ENCODE measurements around the gene BEX2. TPM values are rescaled to one million over a fixed set of nuclear protein-coding genes. Genes with fewer than 3 reads are reported as not detected.
A peak's percentile ranks its signal among the peaks of the same experiment; 100 is the strongest.
"Not testable (repeated sequence)": the region's sequence is repeated elsewhere in the genome, so short reads cannot be mapped to it uniquely, and the experiment has no call there.

Gene BEX2
- total RNA-seq, 2 experiments from 2014 or later, result 16.0 to 18.9 TPM

DNA sequence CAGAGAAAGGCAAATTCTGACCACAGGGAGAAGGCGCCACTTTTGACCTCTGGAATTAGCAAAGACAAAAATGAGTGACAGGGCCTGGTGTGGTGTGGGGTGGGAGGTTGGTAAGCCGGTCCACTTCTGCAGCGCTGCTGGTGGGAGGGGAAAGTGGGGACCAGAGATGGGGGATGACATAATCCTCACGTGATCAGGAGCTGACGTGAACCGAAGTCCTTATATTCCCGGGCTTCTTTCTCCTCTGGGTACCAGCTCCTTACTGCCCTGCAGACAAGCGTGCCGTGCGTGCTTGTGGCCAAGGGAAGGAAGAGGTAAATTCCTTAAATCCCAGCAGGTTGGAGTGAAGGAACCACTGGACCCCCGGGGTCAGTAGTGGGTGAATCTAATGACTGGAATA is 19.2 kb upstream of the BEX2 start, which contains the start of gene TCEAL7:
TSS of gene TCEAL7 (plus strand) at position 249 of the 400 bp plus-strand sequence. CDS start 1,165 bp downstream, outside the sequence.
- peaks cover 16% of the 10 kb centered on the region for H3K27me3 Mint-ChIP-seq (ENCODE audit: low read depth)
- no peak within 1 kb of the TSS for H3K27ac Mint-ChIP-seq
- no peak for DNase-seq
- H3K9me3 Mint-ChIP-seq, result no peaks in the 10 kb centered on the region
- CTCF ChIA-PET, result no interaction called here
- peaks cover 4% of the 10 kb centered on the region for H3K4me1 Mint-ChIP-seq (ENCODE audit: low read depth)
- intact Hi-C loops (cut with micrococcal nuclease), result no loop called here
- no peaks in the 10 kb centered on the region for H3K36me3 Mint-ChIP-seq (ENCODE audit: low read depth)
- no peak within 1 kb of the TSS for H3K4me3 Mint-ChIP-seq

DNA sequence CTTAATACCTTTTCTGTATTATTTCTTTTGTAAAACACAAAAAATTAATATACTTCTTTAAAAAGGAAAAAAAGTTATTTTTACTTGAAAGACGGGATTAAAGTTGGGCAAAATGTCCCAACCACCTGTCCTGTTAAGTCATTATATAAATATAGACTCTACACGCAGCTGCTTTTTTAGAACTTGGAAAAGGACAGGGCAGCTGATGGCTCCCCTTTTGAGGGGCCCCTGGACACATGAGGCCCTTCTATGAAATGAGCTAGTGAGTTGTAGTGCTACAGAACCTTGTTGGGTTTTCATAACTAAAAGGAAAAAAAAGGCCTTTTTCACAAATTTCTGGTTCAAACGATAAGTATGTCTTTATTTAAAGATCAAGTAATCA is 600 bp upstream of the BEX2 start:
- H3K36me3 Mint-ChIP-seq (ENCODE audit: low read depth), result no peaks in the 10 kb centered on the region
- DNase-seq, result no peak
- no peak overlapping the region for H3K4me3 Mint-ChIP-seq
- H3K27ac Mint-ChIP-seq, result no peak overlapping the region
- intact Hi-C loops (cut with micrococcal nuclease), result loop anchor here (1.0 to 2.0 kb wide), 3 partner anchors 56 to 97 kb away; partner anchors contain the start of genes BEX3, BEX4 and TCEAL8
- H3K9me3 Mint-ChIP-seq, result no peaks in the 10 kb centered on the region
- H3K27me3 Mint-ChIP-seq (ENCODE audit: low read depth), result no peaks in the 10 kb centered on the region
- peaks cover 7% of the 10 kb centered on the region for H3K4me1 Mint-ChIP-seq (ENCODE audit: low read depth)
- CTCF ChIA-PET, result no interaction called here

DNA sequence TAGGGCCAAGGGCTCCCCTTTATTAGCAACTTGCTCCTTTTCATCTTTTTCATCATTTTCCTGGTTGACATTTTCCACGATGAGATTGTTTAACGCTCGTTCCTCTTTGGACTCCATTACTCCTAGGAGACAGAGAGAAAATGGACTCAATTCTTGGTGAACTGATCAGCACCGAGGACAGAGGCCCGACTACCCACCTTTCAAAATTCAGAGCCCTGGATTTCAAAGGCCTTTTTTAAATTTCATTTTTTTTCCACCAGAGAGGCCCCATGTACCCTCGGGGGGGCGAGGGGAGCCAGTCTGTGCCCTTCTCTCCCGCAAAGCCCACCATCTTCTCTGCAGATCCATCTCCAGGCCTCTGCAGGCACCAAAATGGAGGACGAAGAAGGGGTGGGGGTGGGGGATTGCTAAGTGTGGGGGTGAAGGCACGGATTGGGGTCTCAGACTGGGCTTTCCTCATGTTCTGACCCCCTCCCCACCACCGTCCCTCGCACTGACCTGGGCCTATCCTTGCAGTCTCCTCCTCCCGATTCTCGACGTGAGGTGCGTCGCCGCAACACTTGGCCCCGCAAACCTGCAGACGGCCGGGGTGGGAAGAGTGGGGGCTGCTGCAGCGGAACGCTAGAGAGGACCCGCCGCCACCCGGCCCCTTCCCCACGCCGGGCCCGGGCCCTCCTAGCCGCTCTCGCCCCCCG is 783 bp downstream of the BEX2 start:
- Mint-ChIP-seq H3K4me1 (ENCODE audit: low read depth) (peaks cover 11% of the 10 kb centered on the region), H3K9me3 (peaks cover 2% of the 10 kb centered on the region), H3K27me3 (ENCODE audit: low read depth) (no peaks in the 10 kb centered on the region), H3K36me3 (ENCODE audit: low read depth) (no peaks in the 10 kb centered on the region), H3K4me3 (peak overlapping the region; percentile 70), H3K27ac (no peak overlapping the region)
- DNase-seq, result no peak
- intact Hi-C loops (cut with micrococcal nuclease), result loop anchor here (2.0 to 10.0 kb wide), 3 partner anchors 67 to 375 kb away; partner anchors contain the start of genes BEX3, BEX4 and MORF4L2
- CTCF ChIA-PET, result no interaction called here

DNA sequence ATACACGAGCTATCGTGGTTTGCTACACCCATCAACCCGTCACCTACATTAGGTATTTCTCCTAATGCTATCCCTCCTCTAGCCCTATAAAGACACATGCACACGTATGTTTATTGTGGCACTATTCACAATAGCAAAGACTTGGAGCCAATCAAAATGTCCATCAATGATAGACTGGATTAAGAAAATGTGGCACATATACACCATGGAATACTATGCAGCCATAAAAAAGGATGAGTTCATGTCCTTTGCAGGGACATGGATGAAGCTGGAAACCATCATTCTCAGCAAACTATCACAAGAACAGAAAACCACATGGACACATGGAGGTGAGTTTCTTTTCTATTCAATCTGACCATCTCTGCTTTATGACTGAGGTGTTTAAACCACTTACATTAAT is 5.1 kb downstream of the BEX2 start:
- H3K27ac Mint-ChIP-seq; CTCF ChIA-PET; H3K27me3 Mint-ChIP-seq (ENCODE audit: low read depth); H3K36me3 Mint-ChIP-seq (ENCODE audit: low read depth); H3K4me3 Mint-ChIP-seq; H3K9me3 Mint-ChIP-seq; DNase-seq: not testable (repeated sequence)
- H3K4me1 Mint-ChIP-seq (ENCODE audit: low read depth), result peaks cover 18% of the 10 kb centered on the region
- intact Hi-C loops (cut with micrococcal nuclease), result loop anchor here (10.0 kb wide), 1 partner anchor 379 kb away; the partner anchor contains the start of gene MORF4L2

DNA sequence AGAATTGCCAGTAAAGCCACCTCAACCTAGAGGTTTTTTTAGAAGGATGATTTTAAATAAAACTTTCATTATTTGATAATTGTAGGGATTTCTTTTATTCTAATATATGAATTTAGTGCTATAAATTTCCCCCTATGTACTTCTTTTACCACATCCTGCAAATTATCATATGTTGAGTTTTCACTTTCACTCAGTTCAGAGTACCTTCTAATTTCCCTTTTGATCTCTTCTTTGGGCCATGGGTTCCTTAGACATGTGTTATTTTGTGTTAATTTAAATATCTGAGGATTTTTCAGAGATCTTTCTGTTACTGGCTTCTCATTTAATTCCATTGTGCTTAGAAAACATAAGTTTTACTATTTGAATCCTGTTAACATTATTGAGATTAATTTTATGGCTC is 6.1 kb downstream of the BEX2 start:
- CTCF ChIA-PET, result no interaction called here
- Mint-ChIP-seq H3K27me3 (ENCODE audit: low read depth) (no peaks in the 10 kb centered on the region), H3K36me3 (ENCODE audit: low read depth) (no peaks in the 10 kb centered on the region), H3K4me1 (ENCODE audit: low read depth) (peaks cover 16% of the 10 kb centered on the region), H3K4me3 (no peak overlapping the region), H3K9me3 (peaks cover 2% of the 10 kb centered on the region), H3K27ac (no peak overlapping the region)
- DNase-seq, result no peak
- intact Hi-C loops (cut with micrococcal nuclease), result loop anchor here (10.0 kb wide), 1 partner anchor 380 kb away; the partner anchor contains the start of gene MORF4L2

DNA sequence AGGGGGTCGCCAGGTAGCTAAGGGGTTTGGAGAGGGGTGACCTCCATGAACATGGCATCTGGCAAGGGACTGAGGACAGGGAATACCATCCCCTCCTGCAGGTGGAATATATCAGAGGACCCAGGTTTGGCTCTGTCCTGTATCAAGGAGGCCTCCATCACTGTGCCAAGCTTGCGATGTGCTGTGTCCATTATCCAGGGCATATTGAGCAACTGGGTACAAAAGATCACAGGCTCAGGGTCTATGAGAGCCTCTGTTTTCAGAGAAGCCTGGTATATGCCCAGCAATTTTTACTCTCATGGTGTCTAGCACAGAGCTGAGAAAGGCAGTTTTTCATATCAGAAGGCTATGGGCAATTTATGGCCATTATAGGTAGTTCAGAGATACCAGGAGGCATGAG is 17.7 kb downstream of the BEX2 start:
- Mint-ChIP-seq H3K27ac (no peak overlapping the region), H3K36me3 (ENCODE audit: low read depth) (no peaks in the 10 kb centered on the region), H3K4me1 (ENCODE audit: low read depth) (no peaks in the 10 kb centered on the region), H3K27me3 (ENCODE audit: low read depth) (no peaks in the 10 kb centered on the region), H3K4me3 (no peak overlapping the region), H3K9me3 (no peaks in the 10 kb centered on the region)
- intact Hi-C loops (cut with micrococcal nuclease), result no loop called here
- CTCF ChIA-PET, result no interaction called here
- DNase-seq, result no peak

DNA sequence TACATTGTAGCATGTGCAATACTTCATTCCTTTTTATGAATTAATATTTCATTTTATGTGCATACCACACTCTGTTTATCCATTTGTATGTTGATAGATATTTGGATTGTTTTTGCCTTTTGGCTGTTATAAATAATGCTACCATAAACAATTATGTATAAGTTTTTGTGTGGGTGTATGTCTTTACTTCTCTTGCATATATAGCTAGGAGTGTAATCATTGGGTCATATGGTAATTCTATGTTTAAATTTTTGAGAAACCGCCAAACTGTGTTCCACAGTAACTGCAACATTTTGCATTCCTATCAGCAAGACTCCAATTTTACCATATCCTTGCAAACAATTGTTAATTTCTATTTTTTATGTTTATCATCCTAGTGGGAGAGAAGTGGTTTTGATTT is 31.2 kb downstream of the BEX2 start:
- H3K4me1 Mint-ChIP-seq (ENCODE audit: low read depth), result peaks cover 6% of the 10 kb centered on the region
- peaks cover 29% of the 10 kb centered on the region for H3K27me3 Mint-ChIP-seq (ENCODE audit: low read depth)
- no peak for DNase-seq
- H3K4me3 Mint-ChIP-seq, result no peak overlapping the region
- H3K27ac Mint-ChIP-seq, result no peak overlapping the region
- intact Hi-C loops (cut with micrococcal nuclease), result no loop called here
- CTCF ChIA-PET, result no interaction called here
- no peaks in the 10 kb centered on the region for H3K36me3 Mint-ChIP-seq (ENCODE audit: low read depth)
- no peaks in the 10 kb centered on the region for H3K9me3 Mint-ChIP-seq

DNA sequence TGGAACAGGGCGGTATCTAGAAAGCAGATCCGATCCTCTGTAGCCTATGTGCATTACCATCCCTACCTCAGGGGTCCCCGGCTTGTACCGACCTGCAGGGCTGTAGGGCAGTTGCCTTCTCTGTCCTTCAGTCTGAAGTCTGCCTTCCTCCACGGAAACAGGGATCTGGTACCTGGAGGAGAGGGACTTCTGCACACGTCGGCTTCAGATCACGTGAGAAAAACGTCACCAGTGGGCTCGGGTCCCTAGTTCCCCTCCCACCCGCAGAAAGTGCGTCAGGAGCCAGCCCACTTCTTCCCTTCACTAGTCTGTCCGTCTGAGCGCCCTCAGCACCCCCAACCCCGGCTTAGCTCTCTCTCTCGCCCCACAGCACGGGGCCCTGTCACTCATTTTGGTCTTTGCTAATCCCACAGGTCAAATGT is 34.2 kb downstream of the BEX2 start, which contains the start of gene TCEAL5:
TSS of gene TCEAL5 (minus strand) at position 170 of the 422 bp plus-strand sequence. CDS start 2,187 bp downstream, outside the sequence.
- Mint-ChIP-seq H3K4me1 (ENCODE audit: low read depth) (peaks cover 6% of the 10 kb centered on the region), H3K9me3 (no peaks in the 10 kb centered on the region), H3K36me3 (ENCODE audit: low read depth) (no peaks in the 10 kb centered on the region), H3K4me3 (peak within 1 kb of the TSS; percentile 52), H3K27ac (no peak within 1 kb of the TSS), H3K27me3 (ENCODE audit: low read depth) (peaks cover 33% of the 10 kb centered on the region)
- CTCF ChIA-PET, result no interaction called here
- no peak for DNase-seq
- intact Hi-C loops (cut with micrococcal nuclease), result no loop called here

DNA sequence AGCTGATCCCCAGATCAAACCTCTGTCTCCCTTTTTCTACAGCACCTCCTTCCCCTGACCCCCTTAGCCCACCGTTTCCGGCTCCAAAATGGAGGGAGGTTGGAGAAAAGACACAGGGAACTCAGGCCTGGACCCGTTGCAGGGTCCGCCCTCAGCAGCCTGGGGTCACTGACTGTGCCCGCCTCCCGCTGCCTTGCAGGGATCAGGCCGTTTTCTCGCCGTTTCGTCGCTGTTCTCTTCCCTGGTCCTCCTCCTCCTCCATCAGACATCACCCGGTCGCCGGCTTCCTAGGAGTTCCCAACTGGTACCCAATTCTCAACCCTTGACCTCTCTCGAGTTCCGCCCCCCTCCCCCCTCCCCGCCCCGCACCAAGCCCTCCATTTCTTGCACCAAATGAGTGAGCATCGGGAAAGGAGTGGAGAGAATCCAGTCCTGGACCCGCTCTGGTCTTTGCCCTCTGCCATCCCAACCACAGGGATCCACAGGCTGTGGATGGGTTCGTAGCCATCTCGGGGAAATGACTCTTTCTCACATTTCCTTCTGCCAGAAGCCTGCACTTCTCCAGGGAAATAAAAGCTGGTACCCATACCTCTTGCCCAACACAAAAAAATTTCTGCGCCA is 34.7 kb downstream of the BEX2 start:
- H3K27ac Mint-ChIP-seq, result no peak overlapping the region
- CTCF ChIA-PET, result no interaction called here

DNA sequence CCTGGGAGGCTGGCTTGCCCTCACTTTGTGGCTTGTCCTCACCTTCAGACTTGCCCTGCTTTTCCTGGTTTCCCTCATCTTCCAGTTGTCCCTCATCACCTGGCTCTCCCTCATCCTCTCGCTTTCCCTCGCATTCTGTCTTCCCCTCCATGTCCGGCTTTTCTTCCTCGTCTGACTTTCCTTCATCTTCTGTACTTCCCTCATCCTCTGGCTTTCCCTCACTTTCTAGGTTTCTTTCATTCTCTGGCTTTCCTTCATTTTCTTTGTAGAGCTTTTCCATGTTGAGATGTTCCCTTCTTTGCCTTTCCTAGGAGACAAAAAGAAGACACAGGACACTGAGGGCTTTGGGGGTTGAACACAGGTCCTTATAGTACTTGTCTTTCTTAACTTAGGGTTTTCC is 36.5 kb downstream of the BEX2 start:
- intact Hi-C loops (cut with micrococcal nuclease), result no loop called here
- CTCF ChIA-PET, result no interaction called here
- DNase-seq, result no peak
- no peak overlapping the region for H3K27ac Mint-ChIP-seq
- H3K36me3 Mint-ChIP-seq (ENCODE audit: low read depth), result no peaks in the 10 kb centered on the region
- H3K4me1 Mint-ChIP-seq (ENCODE audit: low read depth), result peaks cover 6% of the 10 kb centered on the region
- no peak overlapping the region for H3K4me3 Mint-ChIP-seq
- H3K27me3 Mint-ChIP-seq (ENCODE audit: low read depth), result peaks cover 24% of the 10 kb centered on the region
- H3K9me3 Mint-ChIP-seq, result no peaks in the 10 kb centered on the region

More for the DNA sequence above, 34.7 kb downstream of the BEX2 start:
- peaks cover 6% of the 10 kb centered on the region for H3K4me1 Mint-ChIP-seq (ENCODE audit: low read depth)
- peaks cover 33% of the 10 kb centered on the region for H3K27me3 Mint-ChIP-seq (ENCODE audit: low read depth)
- intact Hi-C loops (cut with micrococcal nuclease), result no loop called here
- no peak for DNase-seq
- H3K4me3 Mint-ChIP-seq, result peak overlapping the region; percentile 52
- H3K36me3 Mint-ChIP-seq (ENCODE audit: low read depth), result no peaks in the 10 kb centered on the region
- H3K9me3 Mint-ChIP-seq, result no peaks in the 10 kb centered on the region

Other genes with a start within 250 kb of the BEX2 start
- under 1 TPM; 0.30 to 0.81 TPM for gene BEX1, start 246.8 kb downstream of the BEX2 start, total RNA-seq
- not detected for gene NXF3, start 217.8 kb downstream of the BEX2 start, total RNA-seq
- gene BEX4, start 95.9 kb downstream of the BEX2 start, total RNA-seq, result 1 to 10 TPM; 8.8 to 9.8 TPM
- 10 to 100 TPM; 24.5 to 27.7 TPM for gene TCEAL8, start 55.8 kb downstream of the BEX2 start, total RNA-seq
- gene TCEAL5, start 34.2 kb downstream of the BEX2 start, total RNA-seq, result under 1 TPM in 1 of 2 experiments, not detected in 1; 0.32 TPM
- gene TCEAL7, start 19.2 kb upstream of the BEX2 start, total RNA-seq, result not detected
- gene TCEAL9, start 45.5 kb upstream of the BEX2 start, total RNA-seq, result 1 to 10 TPM; 3.2 to 3.5 TPM
- 10 to 100 TPM; 40.4 to 46.5 TPM for gene BEX3, start 65.5 kb upstream of the BEX2 start, total RNA-seq
- gene RAB40A, start 208.5 kb upstream of the BEX2 start, total RNA-seq, result under 1 TPM in 1 of 2 experiments, not detected in 1; 0.07 TPM